Endothelial cell of umbilical vein (primary cell): ENCODE results near the gene CPNE6. TPM values are rescaled to one million over a fixed set of nuclear protein-coding genes. Genes with fewer than 3 reads are reported as not detected.

Experiments
- BruUV-seq: library from RNA; stranded (reverse); fragments of 400-500 nt; replicated peaks from 2 replicates; lab custom pipeline; 2021; lab: Mats Ljungman, UMichigan
- CTCF ChIA-PET: fragments of 300-600, 350-600 bp; sonication (Branson Sonifier 250); formaldehyde crosslinking; loops from one replicate; lab custom pipeline; 2021; ENCODE audit warnings: antibody characterized with exemption, inconsistent platforms; lab: Charles Lee
- POLR2A ChIA-PET: fragments of 300-600, 350-600 bp; sonication (Branson Sonifier 250); formaldehyde crosslinking; loops from one replicate; lab custom pipeline; 2021; ENCODE audit warnings: antibody characterized with exemption, inconsistent platforms; lab: Charles Lee
- DNase-seq: peaks from one replicate; pipeline ENCODE4 v3.0.0-alpha.2; 2011; ENCODE audit warnings: low read depth, low spot score
- FAIRE-seq: peaks from 2 replicates; lab custom pipeline; 2011; peaks lifted over from hg19 to GRCh38; lab: Jason Lieb, UNC
- H2AFZ ChIP-seq: 2 replicates; pipeline ENCODE4 v1.6.0; 2012; ENCODE audit warnings: low read depth, low read length, control low read depth, inconsistent platforms
- H3K27ac ChIP-seq: 2 replicates; pipeline ENCODE4 v1.5.1; 2011; ENCODE audit warnings: low read depth, mild to moderate bottlenecking, control low read depth, low read length, moderate library complexity; ENCODE audit not compliant: insufficient read depth
- H3K27me3 ChIP-seq, 2 experiments: 2 replicates each; pipeline versions ENCODE4 v1.6.0 to v1.6.1; 2011; ENCODE audit warnings: low read length in 2 of 2, mixed read lengths in 1 of 2; ENCODE audit not compliant: control insufficient read depth in 2 of 2, insufficient read depth in 2 of 2
- H3K36me3 ChIP-seq, 2 experiments: 2 replicates in 1 of 2; 3 replicates in 1 of 2; pipeline ENCODE4 v1.5.1; 2011; ENCODE audit warnings: low read length in 2 of 2, mild to moderate bottlenecking in 1 of 2, moderate library complexity in 1 of 2; ENCODE audit not compliant: control insufficient read depth in 2 of 2, insufficient read depth in 2 of 2; ENCODE audit errors: extremely low read depth in 1 of 2
- H3K4me1 ChIP-seq: 3 replicates; pipeline ENCODE4 v1.5.1; 2011; ENCODE audit warnings: mild to moderate bottlenecking, low read length; ENCODE audit not compliant: control insufficient read depth, insufficient read depth; ENCODE audit errors: extremely low read depth
- H3K4me2 ChIP-seq: 2 replicates; pipeline ENCODE4 v1.6.1; 2011; ENCODE audit warnings: low read length, control low read depth, mixed read lengths; ENCODE audit not compliant: insufficient read depth
- H3K4me3 ChIP-seq, 3 experiments: fragments of 200-600 bp in 1 of 3; sonication (generic), shearing (Covaris generic) in 1 of 3; replicated peaks in 1 of 3; 2 replicates each; pipeline ENCODE4 v1.5.1; 2011 to 2016; ENCODE audit warnings: control low read depth in 3 of 3, low read length in 3 of 3, mild to moderate bottlenecking in 2 of 3, inconsistent platforms in 1 of 3, low read depth in 1 of 3, moderate library complexity in 1 of 3; ENCODE audit not compliant: insufficient read depth in 1 of 3
- H3K79me2 ChIP-seq: 2 replicates; pipeline ENCODE4 v1.6.0; 2012; ENCODE audit warnings: low read length, inconsistent platforms; ENCODE audit not compliant: control insufficient read depth, insufficient read depth
- H3K9ac ChIP-seq: replicated peaks from 2 replicates; pipeline ENCODE3; 2011; ENCODE audit warnings: low read length, control low read depth; ENCODE audit not compliant: insufficient read depth; ENCODE audit errors: extremely low read depth
- H3K9me1 ChIP-seq: replicated peaks from 3 replicates; pipeline ENCODE4 v1.6.0; 2011; ENCODE audit warnings: mild to moderate bottlenecking, low read length; ENCODE audit not compliant: control insufficient read depth, insufficient read depth; ENCODE audit errors: extremely low read depth
- H3K9me3 ChIP-seq: replicated peaks from 2 replicates; pipeline ENCODE4 v1.5.1; 2012; ENCODE audit warnings: low read length, inconsistent platforms; ENCODE audit not compliant: control insufficient read depth, insufficient read depth
- H4K20me1 ChIP-seq: replicated peaks from 2 replicates; pipeline ENCODE3; 2011; ENCODE audit warnings: mild to moderate bottlenecking, low read length; ENCODE audit not compliant: control insufficient read depth, insufficient read depth; ENCODE audit errors: extremely low read depth
- CTCF ChIP-seq, 2 donors: IDR thresholded peaks; 1 replicate in 1 of 2; 2 replicates in 1 of 2; pipeline ENCODE4 v1.5.1; 2011; ENCODE audit warnings: low read length in 2 of 2, mild to moderate bottlenecking in 2 of 2, moderate library complexity in 2 of 2, control low read depth in 1 of 2, inconsistent platforms in 1 of 2, low read depth in 1 of 2; ENCODE audit not compliant: insufficient read depth in 1 of 2; ENCODE audit errors: extremely low read depth in 1 of 2
- EZH2 ChIP-seq: IDR thresholded peaks from 2 replicates; pipeline ENCODE4 v1.6.1; 2012; ENCODE audit warnings: borderline replicate concordance, low read depth, mild to moderate bottlenecking, moderate library complexity, low read length, inconsistent platforms; ENCODE audit not compliant: severe bottlenecking
- GATA2 ChIP-seq: IDR thresholded peaks from 2 replicates; pipeline ENCODE4 v1.7.0; 2011; ENCODE audit warnings: low read depth, mild to moderate bottlenecking, moderate library complexity, mixed read lengths, low read length; ENCODE audit not compliant: insufficient read length, insufficient read depth
- MYC ChIP-seq: IDR thresholded peaks from one replicate; pipeline ENCODE4 v1.6.1; 2011; ENCODE audit warnings: mild to moderate bottlenecking, low read depth, low read length
- dilution Hi-C: fragments of 300-500 bp; cut with MboI; formaldehyde crosslinking; loops from one replicate; pipeline ENCODE4 v1.15.0; 2019; ENCODE audit warnings: low sequenced_read_pairs; ENCODE audit not compliant: extremely low pct_ligation_motif_present
- intact Hi-C: fragments of 100-400 bp; cut with micrococcal nuclease; formaldehyde crosslinking; loops from one replicate; pipeline ENCODE4 v1.10.0; 2022
- polyA plus RNA-seq, 4 experiments: library from polyadenylated mRNA; depleted of rRNA in 3 of 4; stranded (reverse) in 3 of 4; unstranded in 1 of 4; fragments of >200 nt; gene quantifications; 2 replicates each; pipeline versions ENCODE4 v1.2.1 to v1.2.3, GENCODE V29; 2011 to 2012; ENCODE audit warnings: missing spikeins in 1 of 4
- total RNA-seq: library from RNA; stranded (reverse); gene quantifications from 2 replicates; pipeline ENCODE4 v1.2.3, GENCODE V29; 2021
- TF ChIP-seq, protein P1 (sequence below): IDR thresholded peaks from 2 replicates; pipeline ENCODE4 v1.6.1; 2011; ENCODE audit not compliant: insufficient read depth, insufficient read length

Gene CPNE6
- total and polyA plus RNA-seq, 2 donors (not counting 3 experiments of a cell fraction or from before 2014, with no cell fraction given) = not detected

GRCh38 chr14:24093207-24093900 lies 22.0 kb downstream of the CPNE6 start:
- no peaks in the 10 kb centered on the region for H4K20me1 ChIP-seq
- no peak overlapping the region for H3K9ac ChIP-seq
- peaks cover 9% of the 10 kb centered on the region for H3K4me1 ChIP-seq
- H3K9me3 ChIP-seq = no peaks in the 10 kb centered on the region
- H2AFZ ChIP-seq = peak overlapping the region; percentile 84
- TF ChIP-seq EZH2 (no peak), CTCF (IDR thresholded peaks at IDR 0.05; ENCODE audit: extremely low read depth in 1 of 2, insufficient read depth in 1 of 2, low read depth in 1 of 2, low read length in 2 of 2) (no peak), MYC (no peak), GATA2 (no peak)
- TF ChIP-seq, protein P1, sequence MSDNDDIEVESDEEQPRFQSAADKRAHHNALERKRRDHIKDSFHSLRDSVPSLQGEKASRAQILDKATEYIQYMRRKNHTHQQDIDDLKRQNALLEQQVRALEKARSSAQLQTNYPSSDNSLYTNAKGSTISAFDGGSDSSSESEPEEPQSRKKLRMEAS = no peak
- dilution Hi-C loops (no loop called here), intact Hi-C loops (no loop called here)
- no peak overlapping the region for H3K4me2 ChIP-seq
- H3K9me1 ChIP-seq = no peaks in the 10 kb centered on the region
- no peaks in the 10 kb centered on the region for H3K36me3 ChIP-seq
- ChIA-PET CTCF (interaction anchor here (0.8 to 9.6 kb wide), 8 partner anchors 11 to 214 kb away, joined by 3 to 319 read pairs (median 6); partner anchors contain the start of genes CIDEB, DCAF11 and NRL), POLR2A (interaction anchor here (0.7 to 3.1 kb wide), 3 partner anchors 10 to 21 kb away, joined by 3 to 11 read pairs (median 4); partner anchors contain the start of genes DCAF11 and NRL)
- peaks cover 4% of the 10 kb centered on the region for H3K79me2 ChIP-seq
- FAIRE-seq (no peak), DNase-seq (no peak)
- H3K27me3 ChIP-seq = no peaks in the 10 kb centered on the region
- H3K27ac ChIP-seq = no peak overlapping the region
- H3K4me3 ChIP-seq = peak overlapping the region in 1 of 3 experiments; percentile 74
- BruUV-seq = no TSS peak
